GM18868 (cell line): ENCODE results near the gene DENND4C.
A peak's percentile ranks its signal among the peaks of the same experiment; 100 is the strongest.
"Not testable (repeated sequence)": the region's sequence is repeated elsewhere in the genome, so short reads cannot be mapped to it uniquely, and the experiment has no call there.

Experiments used
- ATAC-seq: cut with Tn5 transposase; IDR thresholded peaks from one replicate; pipeline ENCODE4 v1.9.1; 2021; ENCODE audit warnings: mild to moderate bottlenecking, moderate library complexity; ENCODE audit not compliant: unreplicated experiment

DENND4C gene

GRCh38 chr9:19369107-19369506, 138.6 kb downstream of the DENND4C start:
- no peak for ATAC-seq

DNA sequence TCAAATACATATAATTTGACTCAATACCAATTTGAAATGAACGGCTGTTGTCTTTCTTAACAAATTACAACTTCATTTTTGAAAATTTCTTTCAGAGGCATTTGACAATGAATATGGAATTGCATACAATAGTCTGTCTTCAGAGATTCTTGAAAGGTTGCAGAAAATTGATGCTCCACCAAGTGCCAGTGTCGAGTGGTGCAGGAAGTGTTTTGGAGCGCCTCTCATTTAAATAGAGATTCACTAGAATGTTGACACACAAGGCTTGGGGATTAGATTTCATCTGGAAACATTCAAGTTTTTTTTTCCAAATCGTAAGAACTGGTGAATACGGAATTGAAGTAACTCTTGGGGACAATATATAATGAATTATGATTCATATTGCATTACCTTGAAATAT, 141.4 kb downstream of the DENND4C start:
- ATAC-seq = no peak

DNA sequence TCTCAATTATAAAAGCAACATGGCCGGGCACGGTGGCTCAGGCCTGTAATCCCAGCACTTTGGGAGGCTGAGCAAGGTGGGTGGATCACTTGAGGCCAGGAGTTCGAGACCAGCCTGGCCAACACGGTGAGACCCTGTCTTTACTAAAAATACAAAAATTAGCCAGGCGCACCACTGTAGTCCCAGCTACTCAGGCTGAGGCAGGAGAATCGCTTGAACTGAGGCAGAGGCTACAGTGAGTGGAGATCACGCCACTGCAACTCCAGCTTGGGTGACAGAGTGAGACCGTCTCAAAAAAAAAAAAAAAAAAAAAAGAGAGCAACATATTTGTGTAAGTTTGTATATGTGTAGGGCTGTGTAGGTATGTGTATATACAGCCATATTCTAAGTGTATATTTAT, 142.1 kb downstream of the DENND4C start:
- ATAC-seq = no peak

DNA sequence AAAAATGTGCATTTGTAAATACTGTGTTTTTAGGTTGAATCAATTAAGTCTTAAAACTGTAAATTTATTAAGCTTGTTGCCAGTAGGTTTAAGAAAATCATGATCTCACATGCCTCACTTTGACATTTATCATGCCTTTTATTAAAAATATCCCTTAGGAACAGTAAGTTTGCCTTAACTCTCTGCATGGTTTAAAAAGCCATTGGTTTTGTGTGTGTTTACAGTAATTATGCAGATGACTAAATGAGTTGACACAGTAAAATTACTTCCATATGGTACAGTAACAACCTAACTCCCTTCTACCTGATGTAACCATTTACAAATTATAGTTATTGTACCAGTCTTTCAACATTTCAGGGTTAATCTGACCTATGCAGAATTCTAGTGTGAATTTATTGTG, 143.0 kb downstream of the DENND4C start:
- no peak for ATAC-seq

- no peak for ATAC-seq
These were observed 145.0 kb downstream of the DENND4C start for GRCh38 chr9:19375538-19375937.

DNA sequence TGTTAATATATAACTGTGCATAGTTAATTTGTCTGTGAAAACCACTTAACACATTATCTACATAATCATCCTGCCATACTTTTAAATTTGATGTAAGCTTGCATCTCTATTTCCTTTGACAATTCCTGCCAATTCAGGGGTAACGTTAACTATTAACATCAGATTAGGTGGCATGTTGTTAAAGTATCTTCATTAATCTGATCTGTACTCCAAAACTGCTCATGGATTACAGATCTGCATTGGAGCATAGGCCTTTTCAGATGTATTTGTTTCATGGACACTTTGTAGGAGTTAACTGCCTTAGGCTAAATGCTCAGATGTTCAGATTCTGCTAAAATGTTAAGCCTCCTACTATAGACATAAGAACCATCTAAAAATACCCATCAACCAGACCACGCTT, 146.4 kb downstream of the DENND4C start:
- no peak for ATAC-seq

DNA sequence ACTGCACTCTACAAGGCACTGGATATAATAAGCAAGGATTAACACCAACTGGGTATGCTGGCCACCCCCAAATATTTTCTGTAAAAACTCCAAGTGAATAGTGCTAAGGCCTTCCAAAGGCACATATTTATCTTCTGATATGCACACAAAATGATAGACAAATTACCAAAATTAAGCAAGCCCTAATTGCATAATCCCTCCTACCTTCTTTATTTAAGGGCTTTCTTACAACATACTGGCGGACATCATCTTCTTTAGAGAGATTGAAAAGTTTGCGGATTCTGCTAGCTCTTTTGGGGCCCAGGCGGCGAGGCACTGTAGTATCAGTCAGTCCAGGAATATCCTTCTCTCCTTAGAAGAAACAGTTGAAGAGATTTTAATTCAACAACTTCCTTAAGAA, 147.7 kb downstream of the DENND4C start:
- no peak for ATAC-seq

DNA sequence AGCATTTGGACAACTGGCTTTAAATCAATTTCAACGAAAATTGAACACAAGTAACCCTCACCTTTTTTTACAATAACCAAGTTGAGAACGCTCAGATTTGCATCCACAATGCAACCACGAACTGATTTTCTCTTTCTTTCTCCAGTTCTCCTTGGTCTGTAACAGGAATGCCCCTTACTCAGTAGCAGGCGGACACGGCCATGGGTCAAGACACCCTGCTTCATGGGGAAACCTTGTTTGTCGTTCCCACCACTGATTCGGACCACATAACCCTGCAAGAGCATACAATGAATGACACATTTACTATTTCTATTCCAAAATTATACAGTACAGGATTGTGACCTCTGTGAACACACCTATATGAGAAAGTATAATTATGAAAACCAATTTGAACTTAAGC, 148.2 kb downstream of the DENND4C start:
- no peak for ATAC-seq

DNA sequence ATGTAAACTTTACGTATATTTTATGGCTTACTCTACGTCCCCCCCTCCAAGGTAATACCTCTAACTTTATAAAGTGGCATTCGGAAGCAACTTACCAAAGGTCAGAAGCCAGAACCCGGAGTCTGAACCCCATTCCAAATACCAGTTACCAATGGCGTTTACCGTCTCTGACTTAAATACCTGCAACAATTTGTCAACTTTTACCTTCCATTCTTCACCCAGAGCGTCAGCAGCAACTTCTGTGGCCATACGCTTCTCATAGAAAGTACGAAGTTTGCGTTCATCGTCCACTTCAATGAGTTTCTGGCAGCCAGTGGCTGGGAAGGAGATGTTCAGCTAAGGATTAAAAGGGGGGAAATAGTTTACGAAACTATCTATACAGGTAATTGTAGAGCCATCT, 148.8 kb downstream of the DENND4C start:
- ATAC-seq = no peak

DNA sequence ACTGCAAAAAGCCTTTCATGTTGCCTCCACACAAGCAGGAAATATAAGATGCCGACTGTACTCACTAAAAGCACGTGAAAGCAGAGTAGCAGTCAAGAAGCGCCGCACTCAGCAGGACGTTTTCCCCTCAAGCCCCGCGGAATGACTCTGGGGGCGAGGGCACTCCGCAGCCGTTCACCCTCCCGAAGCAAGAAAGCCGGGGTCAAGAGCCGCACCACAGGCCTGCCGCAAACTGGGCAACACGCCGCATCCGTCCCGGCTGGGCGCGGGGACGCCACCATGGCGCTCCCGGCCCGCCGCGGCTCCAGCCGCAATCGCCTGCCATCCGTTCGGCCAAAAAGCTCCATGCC, 149.2 kb downstream of the DENND4C start:
- ATAC-seq = peak; percentile 26

GRCh38 chr9:19380826-19381075, 150.3 kb downstream of the DENND4C start:
- no peak for ATAC-seq

GRCh38 chr9:19381656-19382055, 151.2 kb downstream of the DENND4C start:
- ATAC-seq = no peak

DNA sequence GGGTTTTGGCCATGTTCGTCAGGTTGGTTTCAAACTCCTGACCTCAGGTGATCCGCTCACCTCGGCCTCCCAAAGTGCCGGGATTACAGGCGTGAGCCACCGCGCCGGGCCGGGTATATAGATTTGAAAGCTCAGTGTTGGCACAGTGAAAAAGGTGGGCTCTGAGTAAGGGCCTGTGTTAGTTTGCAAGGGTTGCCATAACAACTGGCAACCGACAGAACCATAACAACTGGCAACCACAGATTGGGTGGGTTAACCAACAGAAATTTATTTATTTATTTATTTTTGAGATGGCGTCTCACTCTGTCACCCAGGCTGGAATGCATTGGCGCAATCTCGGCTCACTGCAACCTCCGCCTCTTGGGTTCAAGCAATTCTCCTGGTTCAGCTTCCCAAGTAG, 154.7 kb downstream of the DENND4C start:
- ATAC-seq = not testable (repeated sequence)

DNA sequence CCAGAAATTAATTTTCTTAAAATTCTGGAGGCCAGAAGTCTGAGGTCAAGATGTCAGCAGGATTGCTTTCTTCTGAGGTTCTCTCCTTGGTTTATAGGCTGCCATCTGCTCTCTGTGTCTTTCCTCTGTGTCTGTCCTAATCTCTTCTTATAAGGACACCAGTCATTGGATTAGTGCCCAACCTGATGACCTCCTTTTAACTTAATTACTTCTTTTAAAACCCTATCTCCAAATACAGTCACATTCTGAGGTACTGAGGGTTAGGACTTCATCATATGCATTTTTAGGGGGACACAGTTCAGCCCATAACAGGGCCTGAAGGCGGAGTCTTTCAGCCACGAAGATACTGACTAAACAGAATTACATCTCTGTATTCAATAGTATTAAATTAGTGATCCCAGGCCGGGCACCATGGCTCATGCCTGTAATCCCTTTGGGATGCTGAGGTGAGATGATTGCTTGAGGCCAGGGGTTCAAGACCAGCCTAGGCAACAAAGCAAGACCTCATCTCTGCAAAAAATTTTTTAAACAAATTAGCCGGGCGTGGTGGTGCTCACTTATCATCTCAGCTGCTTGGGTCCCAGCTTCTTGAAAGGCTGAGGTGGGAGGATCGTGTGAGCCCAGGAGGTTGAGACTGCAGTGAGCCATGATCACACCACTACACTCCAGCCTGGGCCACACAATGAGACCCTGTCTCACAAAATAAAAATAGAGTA, 155.5 kb downstream of the DENND4C start:
- no peak for ATAC-seq

- ATAC-seq = no peak
These were observed 156.1 kb downstream of the DENND4C start for GRCh38 chr9:19386502-19387044.

DNA sequence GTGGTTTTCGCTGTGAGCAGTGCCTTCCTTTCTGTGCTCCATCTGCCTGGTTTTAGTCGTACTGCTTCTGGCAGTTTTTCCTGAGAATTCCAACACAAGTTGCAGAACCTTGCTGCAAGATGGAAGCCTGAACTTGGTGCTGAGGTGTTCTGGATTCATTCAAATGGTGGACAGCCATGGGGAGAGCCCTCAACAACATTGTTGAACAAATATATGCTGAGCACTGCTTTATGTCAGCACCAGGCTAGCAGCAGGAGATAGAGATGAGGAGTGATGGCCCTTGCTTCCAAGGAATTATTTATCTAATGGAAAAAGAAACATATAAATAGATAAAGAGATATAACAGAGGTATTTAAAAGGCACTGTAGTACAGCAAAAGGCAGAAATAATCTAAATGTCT, 156.8 kb downstream of the DENND4C start:
- no peak for ATAC-seq

DNA sequence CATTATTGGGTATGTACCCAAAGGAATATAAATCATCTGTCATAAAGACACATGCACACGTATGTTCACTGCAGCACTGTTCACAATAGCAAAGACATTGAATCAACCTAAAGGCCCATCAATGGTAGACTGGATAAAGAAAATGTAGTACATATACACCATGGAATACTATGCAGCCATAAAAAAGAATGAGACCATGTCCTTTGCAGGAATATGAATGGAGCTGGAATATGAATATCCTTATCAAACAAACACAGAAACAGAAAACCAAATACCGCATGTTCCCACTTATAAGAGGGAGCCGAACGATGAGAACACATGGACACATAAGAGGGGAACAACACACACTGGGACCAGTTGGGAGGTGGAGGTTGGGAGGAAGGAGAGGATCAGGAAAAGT, 159.0 kb downstream of the DENND4C start:
- not testable (repeated sequence) for ATAC-seq

GRCh38 chr9:19397845-19398244, 167.4 kb downstream of the DENND4C start:
- no peak for ATAC-seq

DNA sequence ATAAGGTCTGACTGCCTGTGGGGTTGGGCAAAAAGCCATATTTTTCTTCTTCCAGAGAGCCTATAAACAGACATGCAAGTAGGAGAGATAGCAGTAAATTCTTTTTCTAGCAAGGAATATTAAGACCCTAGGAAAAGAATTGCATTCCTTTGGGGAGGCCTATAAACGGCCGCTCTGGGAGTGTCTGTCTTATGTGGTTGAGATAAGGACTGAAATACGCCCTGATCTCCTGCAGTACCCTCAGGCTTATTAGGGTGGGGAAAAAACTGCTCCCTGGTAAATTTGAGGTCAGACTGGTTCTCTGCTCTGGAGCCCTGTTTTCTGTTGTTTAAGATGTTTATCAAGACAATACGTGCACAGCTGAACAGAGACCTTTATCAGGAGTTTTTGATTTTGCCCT, 172.7 kb downstream of the DENND4C start:
- ATAC-seq = not testable (repeated sequence)

DNA sequence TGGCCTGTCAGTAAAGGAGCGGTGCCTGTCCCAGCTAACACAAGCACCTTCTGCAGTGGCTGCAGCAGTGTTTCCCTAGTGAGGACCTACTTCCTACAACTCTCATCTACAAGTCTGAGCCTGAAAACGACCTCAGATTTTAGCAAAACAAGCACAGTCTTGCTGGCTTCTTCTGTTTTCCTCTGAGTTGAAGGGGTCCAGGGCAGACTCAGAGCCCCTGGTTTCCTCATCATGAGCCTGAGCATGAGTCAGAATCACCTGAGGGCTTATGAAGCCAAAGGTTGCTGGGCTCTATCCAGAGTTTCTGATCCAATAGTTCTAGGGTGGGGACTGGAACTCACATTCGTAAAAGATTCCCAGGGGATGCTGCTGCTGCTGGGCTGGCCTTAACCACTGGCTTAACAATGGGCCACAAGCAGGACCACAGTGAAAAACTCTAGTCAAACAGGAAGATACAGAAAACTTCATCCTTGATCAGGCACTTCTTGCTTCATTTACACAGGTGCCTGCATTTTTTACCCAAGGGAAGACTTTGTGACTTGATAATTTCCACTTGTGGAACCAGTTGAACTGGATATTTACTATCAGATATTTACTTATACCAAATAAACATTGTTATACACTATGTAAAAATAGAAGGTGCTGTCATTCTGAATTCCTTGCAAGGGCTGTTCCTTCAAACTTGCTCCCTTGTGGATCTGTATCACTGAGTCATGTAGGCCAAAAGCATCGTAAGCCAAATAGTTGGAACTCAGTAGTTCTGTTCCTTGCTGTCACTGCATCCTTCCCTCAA, 174.0 kb downstream of the DENND4C start:
- ATAC-seq = no peak

DNA sequence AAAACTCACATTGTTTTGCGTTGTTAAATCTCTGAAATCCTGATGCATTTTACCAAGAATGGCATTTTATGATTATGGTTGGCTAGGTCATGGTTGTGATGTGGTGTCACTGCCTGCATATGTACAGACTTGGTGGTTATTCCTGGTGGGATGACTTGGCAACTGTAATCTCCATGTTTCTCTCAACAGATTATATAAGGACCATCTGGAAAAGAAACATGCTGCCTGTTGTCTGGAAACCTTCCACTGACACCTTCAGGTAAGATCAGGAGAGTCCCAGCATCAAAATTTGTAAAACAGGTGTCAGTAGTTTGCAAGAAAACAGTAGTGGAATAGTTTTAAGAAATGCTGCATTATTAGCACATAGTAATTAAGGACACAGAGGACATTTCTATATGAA, 175.3 kb downstream of the DENND4C start:
- ATAC-seq = no peak

DNA sequence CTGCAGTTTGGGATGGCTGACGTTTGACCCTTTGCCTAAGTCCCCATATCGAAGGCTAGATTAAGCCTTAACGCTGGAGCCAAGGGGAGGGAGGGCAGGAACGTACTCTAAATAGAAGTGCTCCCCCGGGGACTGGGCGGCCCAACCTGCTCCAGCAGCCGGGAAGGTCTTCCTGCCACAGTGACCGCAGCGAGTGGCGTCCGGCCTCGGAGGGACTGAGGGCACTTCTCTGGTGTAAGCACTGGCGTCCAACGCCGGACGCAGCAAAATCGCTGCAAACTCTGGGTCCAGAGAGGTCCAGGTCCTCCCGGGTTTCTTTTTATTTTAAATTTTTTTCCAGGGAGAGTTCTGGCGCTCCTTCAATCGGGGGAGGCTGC, 177.8 kb downstream of the DENND4C start:
- no peak for ATAC-seq
